Smooth muscle cell of the brain vasculature (primary cell): ENCODE results near the gene FGF12.

Experiments
- DNase-seq: peaks from one replicate; pipeline ENCODE4 v3.0.0-alpha.2; 2012; ENCODE audit warnings: low read depth, low spot score

The FGF12 gene

GRCh38 chr3:192261135-192261534 lies 466.2 kb downstream of the FGF12 start:
- no peak for DNase-seq

GRCh38 chr3:192260116-192261010 lies 467.0 kb downstream of the FGF12 start:
- DNase-seq, result no peak

- DNase-seq, result no peak
These were observed 467.7 kb downstream of the FGF12 start for GRCh38 chr3:192259661-192260060.

- no peak for DNase-seq
These were observed 468.6 kb downstream of the FGF12 start for GRCh38 chr3:192258721-192259120.

- DNase-seq, result no peak
These were observed 471.5 kb downstream of the FGF12 start for GRCh38 chr3:192255839-192256238.

GRCh38 chr3:192253138-192253887 lies 474.0 kb downstream of the FGF12 start:
- no peak for DNase-seq

- DNase-seq, result no peak
These were observed 477.8 kb downstream of the FGF12 start for GRCh38 chr3:192249516-192249915.

- DNase-seq, result no peak
These were observed 480.3 kb downstream of the FGF12 start for GRCh38 chr3:192246847-192247559.

- DNase-seq, result no peak
These were observed 482.8 kb downstream of the FGF12 start for GRCh38 chr3:192244591-192244990.

GRCh38 chr3:192239956-192240355 lies 487.4 kb downstream of the FGF12 start:
- no peak for DNase-seq

GRCh38 chr3:192237992-192238608 lies 489.2 kb downstream of the FGF12 start:
- DNase-seq, result no peak

GRCh38 chr3:192229866-192230265 lies 497.5 kb downstream of the FGF12 start:
- no peak for DNase-seq

- DNase-seq, result no peak
These were observed 502.6 kb downstream of the FGF12 start for GRCh38 chr3:192224634-192225155.

GRCh38 chr3:192223815-192224214 lies 503.5 kb downstream of the FGF12 start:
- DNase-seq, result no peak

GRCh38 chr3:192220915-192221314 lies 506.4 kb downstream of the FGF12 start:
- DNase-seq, result no peak

GRCh38 chr3:192219926-192220325 lies 507.4 kb downstream of the FGF12 start:
- no peak for DNase-seq

GRCh38 chr3:192216067-192216466 lies 511.3 kb downstream of the FGF12 start:
- no peak for DNase-seq

GRCh38 chr3:192212979-192213378 lies 514.4 kb downstream of the FGF12 start:
- DNase-seq, result no peak

GRCh38 chr3:192212335-192212734 lies 515.0 kb downstream of the FGF12 start:
- DNase-seq, result no peak

- DNase-seq, result no peak
These were observed 519.7 kb downstream of the FGF12 start for GRCh38 chr3:192207651-192208050.

GRCh38 chr3:192207239-192207638 lies 520.1 kb downstream of the FGF12 start:
- DNase-seq, result no peak
